ENCODE measurements around the gene IFITM1. TPM values are rescaled to one million over a fixed set of nuclear protein-coding genes. Genes with fewer than 3 reads are reported as not detected.

Gene IFITM1
- total and polyA plus RNA-seq, 2 of the 8 experiments (the other 6 are each of a cell fraction or from before 2014, with no cell fraction given), result 394 to 1,464 TPM

- H3K27me3 ChIP-seq (replicated peaks in 1 of 4; ENCODE audit: control insufficient read depth in 3 of 4, extremely low read depth in 1 of 4, insufficient read depth in 3 of 4, low read length in 3 of 4), result no peaks in the 10 kb centered on the region
- peak; percentile 54; the same call in 1 of the 2 replicates for TF ChIP-seq SP1 (IDR thresholded peaks at IDR 0.05; ENCODE audit: low read depth, low read length)
- no peak for TF ChIP-seq ATF3 (IDR thresholded peaks at IDR 0.05; ENCODE audit: insufficient read depth, low read depth, low read length)
- no peak for TF ChIP-seq CBX8 (IDR thresholded peaks at IDR 0.05; ENCODE audit: borderline replicate concordance, low read depth, low read length)
- TF ChIP-seq RXRA (IDR thresholded peaks at IDR 0.05; ENCODE audit: insufficient read depth, low read depth, low read length), result no peak
- no peak for TF ChIP-seq ASH2L (IDR thresholded peaks at IDR 0.05; ENCODE audit: low read length)
- no peak for TF ChIP-seq GABPA (IDR thresholded peaks at IDR 0.05; ENCODE audit: borderline replicate concordance, insufficient read depth, low read length)
- TF ChIP-seq CEBPB (IDR thresholded peaks at IDR 0.05; ENCODE audit: low read depth, low read length), result peak; percentile 49; the same call in 1 of the 2 replicates
- TF ChIP-seq KDM5A (IDR thresholded peaks at IDR 0.05; ENCODE audit: low read length), result no peak
- TF ChIP-seq BRCA1 (IDR thresholded peaks at IDR 0.05; ENCODE audit: low read depth, low read length), result no peak
- TF ChIP-seq CBX5 (IDR thresholded peaks at IDR 0.05; ENCODE audit: low read depth, low read length), result no peak
- TF ChIP-seq RBBP5 (IDR thresholded peaks at IDR 0.05; ENCODE audit: borderline replicate concordance, low read depth, low read length), result peak; percentile 70; the same call in 1 of the 2 replicates
These were observed 20.6 kb downstream of the IFITM1 start for GRCh38 chr11:334264-334994.

More at GRCh38 chr11:334264-334994, 20.6 kb downstream of the IFITM1 start:
- WGBS, 2 experiments (ENCODE audit: extremely low coverage in 1 of 2, insufficient coverage in 1 of 2, insufficient read length in 1 of 2, insufficient replicate concordance in 2 of 2, low coverage in 1 of 2, low lambda C conversion rate in 2 of 2, missing lambda C conversion rate in 1 of 2), result 26% methylated on average over 25 of the region's 25 CpGs; no CpG with 5 or more reads in 1 of the 2 experiments
- ChIA-PET POLR2A (ENCODE audit: partially characterized antibody) (interaction anchor here (0.8 to 2.5 kb wide), 10 partner anchors 10 to 73 kb away, joined by 3 to 17 read pairs (median 4); partner anchors contain the start of gene IFITM3), CTCF (ENCODE audit: partially characterized antibody) (interaction anchor here (0.7 to 1.6 kb wide), 6 partner anchors 17 to 109 kb away, joined by 3 to 4 read pairs (median 3); no protein-coding TSS in a partner anchor)
- Histone ChIP-seq H3K14ac (ENCODE audit: insufficient read length) (no peak overlapping the region), H2BK120ac (replicated peaks; ENCODE audit: low read depth, low read length) (peak overlapping the region; percentile 91), H3K4me1 (replicated peaks in 1 of 4; ENCODE audit: control insufficient read depth in 3 of 4, insufficient read depth in 4 of 4, low read length in 3 of 4) (peaks cover 7 to 25% (median 18%) of the 10 kb centered on the region in 4 experiments), H3K9me3 (ENCODE audit: insufficient read depth in 2 of 2, low read depth in 1 of 2, low read length in 1 of 2) (peaks cover 9 to 11% of the 10 kb centered on the region in 2 experiments; a peak in 3 of 4 replicates), H3K27ac (ENCODE audit: low read depth, low read length) (peak overlapping the region; percentile 76), H2BK5ac (ENCODE audit: low read depth, low read length) (peak overlapping the region; percentile 92), H4K20me1 (replicated peaks in 1 of 2; ENCODE audit: control insufficient read depth in 1 of 2, insufficient read depth in 2 of 2, low read length in 2 of 2) (no peaks in the 10 kb centered on the region), H3K4me3 (ENCODE audit: extremely low read depth in 1 of 4, insufficient read depth in 2 of 4, low read depth in 3 of 4, low read length in 4 of 4) (peak overlapping the region in 3 of 4 experiments; percentile 7 to 39 (median 23); a peak in 5 of 8 replicates), H2AFZ (ENCODE audit: low read length) (0 out of 2 replicates have a peak overlapping the region, but pooled peaks have one; percentile 30), H3K18ac (ENCODE audit: extremely low read depth, low read length) (peak overlapping the region; percentile 89), H3K4ac (replicated peaks; ENCODE audit: insufficient read length, low read depth, low read length) (peak overlapping the region; percentile 82), H2AK5ac (ENCODE audit: low read depth, low read length) (0 out of 2 replicates have a peak overlapping the region, but pooled peaks have one; percentile 66), H2BK15ac (ENCODE audit: low read length) (peak overlapping the region; percentile 13; the same call in 1 of the 2 replicates), H4K91ac (replicated peaks; ENCODE audit: insufficient read length, low read length) (peak overlapping the region; percentile 99), H3K36me3 (ENCODE audit: control insufficient read depth in 2 of 4, insufficient read depth in 4 of 4, low read length in 3 of 4) (no peaks in the 10 kb centered on the region), H2BK20ac (ENCODE audit: low read length) (peak overlapping the region; percentile 73), H4K8ac (ENCODE audit: extremely low read depth, insufficient read depth, low read length) (no peak overlapping the region), H3K56ac (replicated peaks; ENCODE audit: insufficient read length, low read depth, low read length) (no peak overlapping the region), H3K79me2 (ENCODE audit: control insufficient read depth in 1 of 2, insufficient read depth in 2 of 2, low read length in 2 of 2) (no peaks in the 10 kb centered on the region), H3K4me2 (ENCODE audit: insufficient read depth in 1 of 2, low read depth in 2 of 2, low read length in 2 of 2) (peak overlapping the region; percentile 49 to 75), H3K23me2 (ENCODE audit: low read depth, low read length) (no peaks in the 10 kb centered on the region), H3K9ac (replicated peaks in 1 of 4; ENCODE audit: extremely low read depth in 1 of 4, low read depth in 3 of 4, low read length in 3 of 4) (peak overlapping the region in 3 of 4 experiments; percentile 14 to 51 (median 32); a peak in 3 of 7 replicates), H3K79me1 (ENCODE audit: low read depth, low read length) (no peaks in the 10 kb centered on the region), H3K23ac (ENCODE audit: insufficient read length) (no peak overlapping the region), H2BK12ac (ENCODE audit: low read depth, low read length) (peak overlapping the region; percentile 78), H4K5ac (ENCODE audit: insufficient read length, low read depth, low read length) (peak overlapping the region; percentile 91)
- DNase-seq (ENCODE audit: low read depth in 1 of 2, low spot score in 2 of 2) (peak in 1 of 2 experiments; percentile 74), FAIRE-seq (peak; percentile 71)
